ENCODE results near the gene SYF2.
"Not testable (repeated sequence)": the region's sequence is repeated elsewhere in the genome, so short reads cannot be mapped to it uniquely, and the experiment has no call there.

SYF2 gene

GRCh38 chr1:25232027-25232865 lies at the start of gene SYF2:
TSS of gene SYF2 (minus strand) at chr1:25232502. CDS start at chr1:25232467, 35 bp downstream.
- peak; percentile 85 for DNase-seq

GRCh38 chr1:25279693-25280111 lies 47.4 kb upstream of the SYF2 start:
- DNase-seq: not testable (repeated sequence)

GRCh38 chr1:25278790-25279189 lies 46.5 kb upstream of the SYF2 start:
- not testable (repeated sequence) for DNase-seq

- not testable (repeated sequence) for DNase-seq
Measured at GRCh38 chr1:25278358-25278757, 46.1 kb upstream of the SYF2 start.

DNA sequence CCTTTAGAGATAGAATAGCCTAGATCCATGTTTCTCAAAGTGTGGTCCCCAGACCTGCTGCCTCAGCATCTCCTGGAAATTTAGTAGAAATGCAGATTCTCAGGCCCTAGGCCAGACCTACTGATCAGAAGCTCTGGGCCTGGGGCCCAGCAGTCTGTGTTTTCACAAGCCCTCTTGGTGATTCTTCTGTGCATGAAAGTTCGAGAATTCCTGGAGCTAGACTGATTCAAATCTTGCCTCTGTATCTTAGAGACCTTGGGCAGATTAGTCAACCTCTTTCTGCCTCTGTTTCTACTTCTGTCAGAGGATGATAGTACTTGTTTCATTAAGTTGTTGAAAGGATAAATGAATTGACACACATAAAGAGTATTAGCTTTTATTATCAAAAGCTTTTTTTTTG lies 45.0 kb upstream of the SYF2 start:
- DNase-seq: not testable (repeated sequence)

GRCh38 chr1:25275648-25276047 lies 43.3 kb upstream of the SYF2 start:
- DNase-seq: not testable (repeated sequence)

DNA sequence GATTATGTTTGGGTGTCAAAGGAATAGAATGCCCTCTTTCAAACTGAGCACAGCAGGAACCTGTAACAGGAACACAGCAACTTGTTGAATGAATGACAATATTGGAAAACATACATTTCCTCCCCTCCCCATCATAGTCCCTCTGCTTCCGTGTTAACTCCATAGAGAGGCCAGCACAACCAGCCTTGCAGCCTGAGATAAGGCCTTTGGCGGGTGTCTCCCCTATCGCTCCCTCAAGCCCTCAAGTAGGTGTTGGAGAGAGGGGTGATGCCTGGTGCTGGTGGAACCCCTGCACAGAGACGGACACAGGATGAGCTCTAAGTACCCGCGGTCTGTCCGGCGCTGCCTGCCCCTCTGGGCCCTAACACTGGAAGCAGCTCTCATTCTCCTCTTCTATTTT lies 39.9 kb upstream of the SYF2 start, which contains the start of gene RHD:
RHD (plus strand) TSS at position 272 of the 400 bp plus-strand sequence; CDS start at position 311, 39 bp downstream.
- DNase-seq: not testable (repeated sequence)

GRCh38 chr1:25268143-25268760 lies 36.0 kb upstream of the SYF2 start:
- DNase-seq: peak; percentile 42

- peak; percentile 93 for DNase-seq
Measured at GRCh38 chr1:25267288-25268142, 35.2 kb upstream of the SYF2 start.

DNA sequence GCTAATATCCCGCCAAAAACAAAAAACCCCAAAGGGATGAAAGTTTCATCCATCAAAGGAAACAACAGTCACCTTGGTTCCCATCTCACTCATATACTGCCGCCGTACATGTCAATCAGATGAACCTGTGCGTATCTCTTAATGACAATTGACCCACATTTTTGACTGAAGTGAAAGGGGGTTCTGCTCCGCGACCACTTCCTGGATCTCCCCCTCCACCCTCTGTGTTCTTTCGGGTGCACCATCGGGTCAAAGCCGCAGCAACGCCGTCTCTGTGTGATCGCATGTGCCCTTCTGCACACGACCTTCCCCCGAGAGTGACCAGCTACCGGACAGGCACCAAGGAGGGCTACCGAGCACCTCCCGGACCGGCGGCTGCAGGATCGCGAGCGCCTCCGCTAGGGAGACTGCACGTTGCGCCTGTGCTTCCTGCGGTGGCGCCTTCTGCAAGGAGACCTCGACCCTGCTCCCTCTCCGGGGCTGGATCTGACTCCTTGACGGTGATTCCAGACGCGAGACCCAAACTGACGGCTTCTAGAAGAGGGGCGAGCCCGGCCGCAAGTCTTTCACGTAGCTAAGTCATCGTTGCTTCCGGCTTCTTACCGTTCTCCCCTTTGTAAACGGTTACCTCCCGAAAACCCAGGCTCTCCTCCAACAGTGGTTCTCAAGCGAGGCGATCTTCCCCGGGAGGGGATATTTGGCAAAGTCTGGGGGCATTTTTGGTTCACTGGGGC lies 34.4 kb upstream of the SYF2 start:
- DNase-seq: peak; percentile 41

GRCh38 chr1:25260336-25260735 lies 28.0 kb upstream of the SYF2 start:
- DNase-seq: not testable (repeated sequence)

- DNase-seq: not testable (repeated sequence)
Measured at GRCh38 chr1:25259813-25260212, 27.5 kb upstream of the SYF2 start.

DNA sequence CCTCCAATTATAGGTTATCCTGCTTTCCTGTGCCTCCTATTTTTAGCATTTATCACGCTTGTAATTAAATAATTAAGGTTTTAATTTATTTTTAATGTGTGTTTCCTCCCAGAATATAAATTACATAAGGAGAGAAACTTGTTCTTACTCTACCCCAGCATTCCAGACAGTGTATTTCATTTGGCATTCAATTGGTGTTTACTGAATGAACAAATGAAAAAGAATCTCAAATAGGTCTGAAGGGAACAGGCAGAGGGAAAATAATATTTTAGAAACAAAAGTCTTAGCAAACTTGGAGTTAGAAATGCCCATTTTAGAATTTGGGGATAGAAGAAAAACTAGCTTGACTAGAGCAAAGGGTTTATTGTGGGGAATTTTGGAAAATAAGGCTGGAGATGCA lies 24.9 kb upstream of the SYF2 start:
- DNase-seq: no peak

DNA sequence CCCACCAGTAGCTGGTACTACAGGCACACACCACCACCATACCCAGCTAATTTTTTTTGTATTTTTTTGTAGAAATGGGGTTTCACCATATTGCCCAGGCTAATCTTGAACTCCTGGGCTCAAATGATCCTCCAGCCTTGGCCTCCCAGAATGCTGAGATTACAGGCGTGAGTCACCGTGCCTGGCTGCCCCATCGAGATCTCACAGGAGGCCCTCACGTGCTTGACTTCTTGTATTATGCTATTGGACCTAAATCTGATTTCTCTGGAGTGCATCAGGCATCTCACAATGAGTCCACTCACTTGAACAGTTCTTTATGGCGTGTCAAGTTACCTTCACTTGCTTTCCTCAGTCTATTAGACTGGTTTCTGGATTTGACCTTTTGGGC lies 24.3 kb upstream of the SYF2 start:
- no peak for DNase-seq

DNA sequence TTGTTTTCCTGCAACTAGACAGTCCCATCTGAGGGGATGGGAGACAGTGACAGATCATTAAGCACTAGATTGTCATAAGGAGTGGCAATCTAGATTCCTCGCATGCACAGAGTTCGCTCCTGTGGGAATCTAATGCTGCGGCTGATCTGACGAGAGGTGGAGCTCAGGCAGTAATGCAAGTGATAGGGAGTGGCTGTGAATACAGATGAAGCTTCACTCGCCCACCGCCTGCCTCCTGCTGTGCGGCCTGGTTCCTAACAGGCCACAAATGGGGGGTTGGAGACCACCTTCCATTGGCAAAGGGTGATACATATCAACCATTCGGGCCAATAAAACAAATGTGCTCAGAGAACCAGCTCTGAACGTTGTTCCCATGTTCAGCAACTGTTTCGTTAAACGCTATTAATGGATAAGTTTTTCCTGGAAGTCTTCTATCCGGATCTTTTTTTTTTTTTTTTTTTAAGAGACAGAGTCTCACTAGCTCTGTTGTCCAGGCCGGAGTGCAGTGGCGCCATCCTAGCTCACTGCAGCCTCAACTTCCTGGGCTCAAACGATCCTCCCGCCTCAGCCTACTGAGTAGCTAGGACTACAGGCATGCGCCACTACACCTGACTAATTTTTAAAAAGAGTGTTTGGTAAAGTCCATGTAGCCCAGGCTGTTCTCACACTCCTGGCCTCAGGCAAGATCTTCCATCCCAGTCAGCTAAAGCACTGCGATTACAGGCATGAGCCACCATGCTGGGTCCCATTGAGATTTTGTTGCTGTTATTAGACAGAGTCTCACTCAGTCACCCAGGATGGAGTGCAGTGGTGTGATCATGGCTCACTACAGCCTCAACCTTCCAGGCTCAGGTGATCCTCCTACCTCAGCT lies 23.6 kb upstream of the SYF2 start:
- no peak for DNase-seq

- DNase-seq: no peak
Measured at GRCh38 chr1:25253911-25254310, 21.6 kb upstream of the SYF2 start.

DNA sequence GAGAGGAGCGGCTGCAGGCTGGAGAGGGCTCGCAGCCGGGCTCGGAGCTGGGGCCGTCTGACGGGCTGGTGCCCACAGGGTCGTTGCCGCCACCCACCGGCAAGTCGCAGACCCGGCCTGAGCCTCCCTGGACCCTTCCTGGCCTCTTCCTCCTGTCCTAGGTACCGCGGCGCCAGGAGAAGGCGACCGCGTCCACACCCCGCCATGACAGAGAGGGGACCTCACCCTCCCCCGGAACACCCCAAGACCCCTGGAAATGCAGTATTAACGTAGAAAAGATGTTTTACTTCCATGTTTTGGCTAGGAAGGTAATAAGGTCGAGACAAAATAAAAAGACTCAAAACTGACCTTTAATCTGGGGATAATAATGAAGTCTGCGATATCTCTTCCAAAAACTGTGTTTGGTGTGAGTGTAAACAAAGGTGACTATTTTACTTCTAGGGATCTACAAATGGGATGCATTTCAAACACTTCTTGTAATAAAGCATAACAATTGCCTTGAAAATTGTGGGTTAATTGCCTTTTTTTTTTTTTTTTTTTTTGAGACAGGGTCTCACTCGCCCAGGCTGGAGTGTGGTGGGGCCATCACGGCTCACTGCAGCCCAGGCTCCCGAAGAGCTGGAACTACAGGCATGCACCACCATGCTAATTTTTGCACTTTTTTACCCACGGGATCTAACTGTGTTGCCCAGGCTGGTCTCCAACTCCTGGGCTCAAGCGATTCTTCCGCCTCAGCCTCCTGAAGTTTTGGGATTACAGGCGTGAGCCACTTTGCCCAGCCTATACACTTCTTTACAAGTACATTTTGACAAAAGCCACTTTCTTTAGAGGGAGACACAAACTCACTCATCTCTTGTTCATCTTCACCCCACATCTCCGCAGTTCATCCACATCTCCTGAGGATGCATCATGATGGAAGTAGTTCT lies 15.8 kb upstream of the SYF2 start:
- DNase-seq: no peak

- DNase-seq: peak; percentile 99
Measured at GRCh38 chr1:25247024-25247828, 14.9 kb upstream of the SYF2 start, which contains the start of gene RSRP1. TSS of gene RSRP1 (minus strand) at chr1:25247454. CDS start at chr1:25246963, 491 bp downstream.

- DNase-seq: no peak
Measured at GRCh38 chr1:25246600-25247023, 14.3 kb upstream of the SYF2 start.

Measured in activated CD4-positive, CD25-positive, alpha-beta regulatory T cell treated with anti-CD3 and anti-CD28 coated beads, Interleukin-2, amount 50 U/mL, for 72 hours (primary cell).